Mesenchymal stem cell (in vitro differentiated cells and primary cell): ENCODE results near the gene VTI1A.

Experiments used
- DNase-seq: peaks from one replicate; pipeline ENCODE4 v3.0.0-alpha.2; 2013
- H2AFZ ChIP-seq: one replicate; pipeline ENCODE4 v1.6.1; 2013; ENCODE audit warnings: low read depth, mild to moderate bottlenecking, control low read depth, inconsistent platforms, low read length, moderate library complexity
- H2AK5ac ChIP-seq: 2 replicates; pipeline ENCODE4 v1.6.1; 2013; ENCODE audit warnings: low read length, moderate library complexity, mild to moderate bottlenecking, inconsistent platforms; ENCODE audit not compliant: severe bottlenecking
- H2BK120ac ChIP-seq: one replicate; pipeline ENCODE4 v1.6.1; 2013; ENCODE audit warnings: low read depth, mild to moderate bottlenecking, inconsistent platforms, low read length, moderate library complexity
- H2BK12ac ChIP-seq, 2 experiments: one replicate each; pipeline ENCODE4 v1.6.1; 2013; ENCODE audit warnings: inconsistent platforms in 2 of 2, low read length in 2 of 2, mild to moderate bottlenecking in 2 of 2, moderate library complexity in 2 of 2, control low read depth in 1 of 2
- H2BK15ac ChIP-seq: one replicate; pipeline ENCODE4 v1.6.1; 2013; ENCODE audit warnings: mild to moderate bottlenecking, low read depth, inconsistent platforms; ENCODE audit not compliant: poor library complexity, severe bottlenecking
- H2BK5ac ChIP-seq: 2 replicates; pipeline ENCODE4 v1.6.1; 2013; ENCODE audit warnings: low read depth, mild to moderate bottlenecking, low read length, control low read depth, inconsistent platforms; ENCODE audit not compliant: poor library complexity, severe bottlenecking
- H3K14ac ChIP-seq, 2 experiments: one replicate each; pipeline ENCODE4 v1.6.1; 2013; ENCODE audit warnings: inconsistent platforms in 2 of 2, low read length in 2 of 2, control low read depth in 1 of 2, mild to moderate bottlenecking in 1 of 2, moderate library complexity in 1 of 2
- H3K18ac ChIP-seq, 2 experiments: one replicate each; pipeline ENCODE4 v1.6.1; 2013; ENCODE audit warnings: inconsistent platforms in 2 of 2, low read length in 2 of 2, control low read depth in 1 of 2, low read depth in 1 of 2, mild to moderate bottlenecking in 1 of 2
- H3K23ac ChIP-seq, 2 experiments: one replicate each; pipeline ENCODE4 v1.6.1; 2013; ENCODE audit warnings: inconsistent platforms in 2 of 2, low read length in 2 of 2, mild to moderate bottlenecking in 2 of 2, moderate library complexity in 2 of 2, control low read depth in 1 of 2
- H3K27ac ChIP-seq: 2 replicates; pipeline ENCODE4 v1.5.1; 2013; ENCODE audit warnings: mild to moderate bottlenecking, moderate library complexity, low read length, control low read depth, inconsistent platforms; ENCODE audit not compliant: poor library complexity, severe bottlenecking
- H3K27me3 ChIP-seq, 2 experiments: 2 replicates each; pipeline versions ENCODE4 v1.6.1 to v1.7.0; 2013; ENCODE audit warnings: low read length in 2 of 2, mild to moderate bottlenecking in 2 of 2, moderate library complexity in 2 of 2, control low read depth in 1 of 2, inconsistent platforms in 1 of 2; ENCODE audit not compliant: control insufficient read depth in 1 of 2, insufficient read depth in 1 of 2
- H3K36me3 ChIP-seq, 2 experiments: 2 replicates each; pipeline versions ENCODE4 v1.6.1 to v1.7.0; 2013; ENCODE audit warnings: low read length in 2 of 2, control low read depth in 1 of 2, inconsistent platforms in 1 of 2, low read depth in 1 of 2, mild to moderate bottlenecking in 1 of 2; ENCODE audit not compliant: insufficient read depth in 2 of 2, control insufficient read depth in 1 of 2
- H3K4ac ChIP-seq, 2 experiments: one replicate each; pipeline ENCODE4 v1.6.1; 2013; ENCODE audit warnings: inconsistent platforms in 2 of 2, low read length in 2 of 2, mild to moderate bottlenecking in 2 of 2, moderate library complexity in 2 of 2, control low read depth in 1 of 2, low read depth in 1 of 2
- H3K4me1 ChIP-seq: 2 replicates; pipeline ENCODE4 v1.6.1; 2013; ENCODE audit warnings: low read depth, low read length, control low read depth; ENCODE audit not compliant: control insufficient read depth, insufficient read depth
- H3K4me2 ChIP-seq: 2 replicates; pipeline ENCODE4 v1.6.1; 2013; ENCODE audit warnings: low read length, mild to moderate bottlenecking, inconsistent platforms; ENCODE audit not compliant: poor library complexity, severe bottlenecking
- H3K4me3 ChIP-seq, 2 experiments: 2 replicates each; pipeline versions ENCODE4 v1.5.1 to v1.7.0; 2013; ENCODE audit warnings: low read length in 2 of 2, mild to moderate bottlenecking in 2 of 2, control low read depth in 1 of 2, low read depth in 1 of 2; ENCODE audit not compliant: insufficient read depth in 1 of 2
- H3K79me1 ChIP-seq: replicated peaks from 2 replicates; pipeline ENCODE4 v1.6.1; 2013; ENCODE audit warnings: mild to moderate bottlenecking, control low read depth, low read length, inconsistent platforms; ENCODE audit not compliant: poor library complexity, severe bottlenecking
- H3K9ac ChIP-seq: 2 replicates; pipeline ENCODE4 v1.7.0; 2013; ENCODE audit warnings: mild to moderate bottlenecking, low read length, moderate library complexity
- H3K9me3 ChIP-seq: 2 replicates; pipeline ENCODE4 v1.7.0; 2013; ENCODE audit warnings: mild to moderate bottlenecking, low read length; ENCODE audit not compliant: control insufficient read depth
- H4K8ac ChIP-seq: one replicate; pipeline ENCODE4 v1.6.1; 2013; ENCODE audit warnings: inconsistent platforms, mild to moderate bottlenecking, low read length, moderate library complexity
- H4K91ac ChIP-seq: one replicate; pipeline ENCODE4 v1.6.1; 2013; ENCODE audit warnings: mild to moderate bottlenecking, low read length, inconsistent platforms
- WGBS: methylation state at CpG from one replicate; pipeline ENCODE4 v1.1.7; 2013; ENCODE audit warnings: mixed read lengths; 5-methylcytosine and 5-hydroxymethylcytosine counted together

Gene VTI1A

DNA sequence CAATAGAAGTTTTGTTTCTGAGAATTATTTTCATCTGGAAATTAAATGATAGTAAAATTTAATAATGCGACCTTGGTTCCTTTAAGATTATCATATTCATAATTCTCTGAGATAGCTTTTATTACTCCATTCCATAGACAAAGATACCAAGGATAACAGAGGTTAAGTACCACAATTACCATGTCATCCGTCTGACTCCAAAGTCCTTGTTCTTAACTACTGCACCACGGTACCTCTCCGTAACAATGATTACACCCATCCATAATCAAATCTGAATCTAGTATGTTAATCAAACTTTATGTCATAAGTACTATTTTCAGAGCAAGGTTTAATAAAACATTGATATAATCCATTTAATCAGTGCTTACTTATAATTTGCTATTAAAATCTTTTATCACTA, 8.7 kb upstream of the VTI1A start:
- peaks cover 3% of the 10 kb centered on the region for H3K79me1 ChIP-seq
- no peak overlapping the region for H4K8ac ChIP-seq
- 100% methylated on average over 2 of the region's 4 CpGs for WGBS
- H3K27ac ChIP-seq, result no peak overlapping the region
- no peak for DNase-seq
- no peak overlapping the region for H2BK12ac ChIP-seq
- no peak overlapping the region for H3K9ac ChIP-seq
- no peak overlapping the region for H3K4ac ChIP-seq
- no peak overlapping the region for H2BK15ac ChIP-seq
- no peaks in the 10 kb centered on the region for H3K27me3 ChIP-seq
- H3K18ac ChIP-seq, result no peak overlapping the region
- H3K36me3 ChIP-seq, result peaks cover 11 to 92% of the 10 kb centered on the region in 2 experiments
- no peak overlapping the region for H4K91ac ChIP-seq
- H2BK5ac ChIP-seq, result no peak overlapping the region
- no peak overlapping the region for H3K23ac ChIP-seq
- no peak overlapping the region for H3K4me3 ChIP-seq
- H3K4me1 ChIP-seq, result no peaks in the 10 kb centered on the region
- no peaks in the 10 kb centered on the region for H3K9me3 ChIP-seq
- no peak overlapping the region for H3K14ac ChIP-seq
- no peak overlapping the region for H2AK5ac ChIP-seq
- H3K4me2 ChIP-seq, result no peak overlapping the region
- H2AFZ ChIP-seq, result no peak overlapping the region
- H2BK120ac ChIP-seq, result no peak overlapping the region

DNA sequence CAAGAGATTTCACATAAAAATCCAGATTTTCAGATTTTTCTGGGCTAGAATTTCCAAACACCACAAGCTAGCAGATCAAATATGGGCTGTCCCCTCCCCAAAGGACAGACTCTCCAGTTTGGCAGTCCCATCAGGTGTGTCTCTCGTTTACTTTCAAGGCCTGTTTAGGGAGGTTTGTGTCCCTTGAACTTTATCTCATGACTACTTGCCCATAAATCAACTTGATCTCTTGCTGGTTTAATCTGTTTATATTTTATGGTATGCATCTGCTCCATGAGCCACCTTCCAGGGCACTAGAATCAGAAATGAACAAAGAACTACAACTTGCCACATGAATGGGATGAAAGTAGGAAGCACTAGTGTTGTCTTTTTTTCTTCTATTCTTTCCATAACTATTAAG, 5.5 kb upstream of the VTI1A start:
- H3K27ac ChIP-seq, result no peak overlapping the region
- H3K9me3 ChIP-seq, result no peaks in the 10 kb centered on the region
- H3K27me3 ChIP-seq, result no peaks in the 10 kb centered on the region
- H2AK5ac ChIP-seq, result no peak overlapping the region
- no peak overlapping the region for H4K8ac ChIP-seq
- no peak overlapping the region for H3K23ac ChIP-seq
- H3K4ac ChIP-seq, result no peak overlapping the region
- no peak overlapping the region for H2BK5ac ChIP-seq
- no peak overlapping the region for H2BK120ac ChIP-seq
- no peak overlapping the region for H3K9ac ChIP-seq
- no peak for DNase-seq
- H3K14ac ChIP-seq, result no peak overlapping the region
- no peak overlapping the region for H3K18ac ChIP-seq
- H3K36me3 ChIP-seq, result peaks cover 11 to 81% of the 10 kb centered on the region in 2 experiments
- H4K91ac ChIP-seq, result no peak overlapping the region
- H2BK15ac ChIP-seq, result no peak overlapping the region
- H2AFZ ChIP-seq, result no peak overlapping the region
- H3K79me1 ChIP-seq, result peaks cover 13% of the 10 kb centered on the region
- no peak overlapping the region for H3K4me2 ChIP-seq
- WGBS, result no CpG with 5 or more reads among the region's 1 CpG
- H3K4me3 ChIP-seq, result no peak overlapping the region
- no peaks in the 10 kb centered on the region for H3K4me1 ChIP-seq
- no peak overlapping the region for H2BK12ac ChIP-seq

DNA sequence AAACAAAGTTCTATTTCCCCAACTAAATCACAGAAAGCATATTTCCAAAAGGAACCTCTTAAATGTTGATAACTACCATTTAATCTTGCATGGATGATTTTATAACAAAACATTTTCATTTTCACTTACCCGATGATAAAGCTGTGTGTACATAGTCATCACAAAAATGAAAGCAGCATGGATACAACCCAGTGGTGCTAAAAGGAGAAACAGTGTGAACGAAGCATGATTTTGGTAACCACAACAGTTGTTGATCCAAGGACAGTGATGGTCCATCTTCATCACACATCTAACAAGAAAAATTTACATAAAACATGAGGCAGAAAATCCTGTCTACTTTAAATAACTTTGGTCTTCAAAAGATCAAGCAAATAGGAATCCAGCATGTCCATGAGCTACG, 5.0 kb upstream of the VTI1A start:
- no peak for DNase-seq
- Histone ChIP-seq H2BK120ac (no peak overlapping the region), H3K23ac (no peak overlapping the region), H2BK5ac (no peak overlapping the region), H3K9me3 (no peaks in the 10 kb centered on the region), H2AK5ac (no peak overlapping the region), H4K91ac (no peak overlapping the region), H3K14ac (no peak overlapping the region), H3K18ac (no peak overlapping the region), H3K4ac (no peak overlapping the region), H3K4me1 (no peaks in the 10 kb centered on the region), H3K9ac (no peak overlapping the region), H3K79me1 (peaks cover 13% of the 10 kb centered on the region), H3K4me2 (no peak overlapping the region), H3K27me3 (no peaks in the 10 kb centered on the region), H3K27ac (no peak overlapping the region), H2BK12ac (no peak overlapping the region), H4K8ac (no peak overlapping the region), H3K36me3 (peaks cover 11 to 76% of the 10 kb centered on the region in 2 experiments), H2AFZ (no peak overlapping the region), H2BK15ac (no peak overlapping the region), H3K4me3 (no peak overlapping the region)
- WGBS, result 96% methylated on average over 2 of the region's 3 CpGs

DNA sequence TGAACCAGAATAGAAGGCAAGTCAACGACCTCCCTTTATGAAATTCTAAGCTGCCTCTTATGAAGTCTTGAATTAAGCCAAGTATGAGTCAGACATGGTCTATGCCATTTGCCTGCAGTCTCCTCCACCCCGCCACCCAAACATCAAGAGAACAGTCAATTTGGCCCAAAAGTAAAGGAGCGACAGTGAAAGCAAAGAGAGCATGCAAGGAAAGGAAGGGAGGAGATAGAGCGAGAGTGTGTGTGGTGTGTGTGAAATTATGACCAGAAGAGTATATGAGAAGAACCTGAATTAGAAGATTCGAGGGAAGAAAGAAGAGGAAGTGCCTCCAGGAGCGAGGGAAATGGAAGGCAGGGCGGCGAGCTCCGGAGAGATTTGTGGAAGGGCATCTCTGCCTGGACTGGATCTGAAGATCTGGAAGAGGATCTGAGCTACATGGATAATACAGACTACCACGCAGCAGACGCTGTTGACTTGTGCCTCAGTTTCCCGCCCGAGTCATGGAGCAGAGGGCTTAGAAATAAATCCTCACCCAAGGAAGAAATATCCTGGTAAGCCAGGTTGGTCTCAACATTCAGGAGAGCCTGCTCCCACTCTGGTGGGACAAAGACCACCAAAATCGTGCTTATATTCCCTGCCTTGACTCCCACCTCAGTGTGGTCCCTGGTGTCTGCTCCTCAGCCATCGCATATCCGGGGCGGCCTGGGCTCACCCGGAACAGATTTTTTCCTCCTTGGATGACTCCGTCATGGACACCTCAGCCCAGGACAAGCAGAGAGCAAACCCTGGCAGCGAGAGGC, 760 bp upstream of the VTI1A start:
- Histone ChIP-seq H3K4me3 (peak overlapping the region; percentile 96 to 99), H2AK5ac (no peak overlapping the region), H3K4ac (peak overlapping the region in 1 of 2 experiments; percentile 70), H3K9me3 (no peaks in the 10 kb centered on the region), H3K14ac (no peak overlapping the region), H2BK120ac (no peak overlapping the region), H3K9ac (peak overlapping the region; percentile 96), H3K27ac (peak overlapping the region; percentile 87), H2BK15ac (no peak overlapping the region), H3K18ac (peak overlapping the region; percentile 58 to 86), H3K27me3 (no peaks in the 10 kb centered on the region), H3K4me2 (peak overlapping the region; percentile 80), H3K36me3 (peaks cover 0 to 40% of the 10 kb centered on the region in 2 experiments), H2AFZ (peak overlapping the region; percentile 80), H3K79me1 (peaks cover 22% of the 10 kb centered on the region), H3K4me1 (no peaks in the 10 kb centered on the region), H3K23ac (no peak overlapping the region), H4K91ac (no peak overlapping the region), H2BK5ac (no peak overlapping the region), H4K8ac (peak overlapping the region; percentile 74), H2BK12ac (peak overlapping the region in 1 of 2 experiments; percentile 23)
- DNase-seq, result peak; percentile 24
- 6% methylated on average over 19 of the region's 20 CpGs for WGBS
